Stimulated activated CD4-positive, alpha-beta T cell treated with anti-CD3 and anti-CD28 coated beads, Interleukin-2, amount 100 ng/mL, for 4 hours (primary cell): ENCODE measurements around the gene C2CD3.
A peak's percentile ranks its signal among the peaks of the same experiment; 100 is the strongest.

Experiments used
- DNase-seq: peaks from one replicate; pipeline ENCODE4 v3.0.0-alpha.2; 2020; ENCODE audit warnings: low read depth

C2CD3 gene

DNA sequence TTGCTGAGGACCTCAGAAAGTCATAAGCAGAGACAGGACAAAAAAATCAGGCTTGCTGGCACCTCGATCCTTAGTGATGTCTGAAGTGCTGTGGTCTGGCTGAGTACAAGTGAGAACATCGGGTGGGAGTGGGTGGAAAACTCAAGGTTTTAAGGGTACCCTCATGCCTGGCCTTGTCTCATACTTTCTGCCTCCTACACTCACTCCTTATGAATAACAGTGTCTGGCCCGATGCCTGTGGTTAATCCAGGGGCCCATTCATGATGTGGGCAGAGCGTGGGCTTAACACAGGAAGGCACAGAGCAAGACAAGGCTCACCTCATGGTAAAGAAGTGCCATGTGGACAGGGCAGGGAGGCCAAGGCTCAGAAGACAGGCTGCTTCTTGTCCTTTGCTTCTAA lies 150.9 kb downstream of the C2CD3 start:
- DNase-seq, result peak; percentile 32

DNA sequence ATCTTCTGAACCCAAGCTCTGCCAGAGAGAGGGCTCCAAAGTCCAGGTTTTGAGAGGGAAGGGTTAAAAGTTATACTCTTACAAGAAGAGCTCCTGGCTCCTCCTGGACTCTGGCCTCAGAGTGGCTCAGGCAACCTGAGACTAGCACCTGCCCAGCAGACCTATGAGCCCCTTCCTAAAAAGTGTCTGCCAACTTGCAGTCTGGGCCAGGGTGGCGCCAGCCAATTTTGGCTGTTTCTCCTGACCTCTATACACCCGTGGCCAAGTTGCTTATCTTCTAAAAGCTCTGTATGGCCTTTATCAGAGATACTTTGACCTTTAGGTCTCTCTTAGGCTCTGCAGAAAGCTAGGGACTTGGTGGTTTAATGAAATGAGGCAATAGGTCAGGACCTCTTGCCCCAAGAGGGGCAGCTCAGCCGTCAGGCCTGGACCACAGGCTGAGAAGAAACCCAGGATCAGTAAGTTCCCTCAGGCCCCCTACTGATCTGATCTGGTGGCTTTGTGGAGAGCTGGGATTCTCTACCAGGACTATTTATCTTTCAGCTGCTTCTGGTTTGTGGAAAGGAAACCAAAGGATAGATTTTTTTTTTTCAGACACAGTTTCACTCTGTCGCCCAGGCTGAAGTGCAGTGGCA lies 151.6 kb downstream of the C2CD3 start:
- no peak for DNase-seq

DNA sequence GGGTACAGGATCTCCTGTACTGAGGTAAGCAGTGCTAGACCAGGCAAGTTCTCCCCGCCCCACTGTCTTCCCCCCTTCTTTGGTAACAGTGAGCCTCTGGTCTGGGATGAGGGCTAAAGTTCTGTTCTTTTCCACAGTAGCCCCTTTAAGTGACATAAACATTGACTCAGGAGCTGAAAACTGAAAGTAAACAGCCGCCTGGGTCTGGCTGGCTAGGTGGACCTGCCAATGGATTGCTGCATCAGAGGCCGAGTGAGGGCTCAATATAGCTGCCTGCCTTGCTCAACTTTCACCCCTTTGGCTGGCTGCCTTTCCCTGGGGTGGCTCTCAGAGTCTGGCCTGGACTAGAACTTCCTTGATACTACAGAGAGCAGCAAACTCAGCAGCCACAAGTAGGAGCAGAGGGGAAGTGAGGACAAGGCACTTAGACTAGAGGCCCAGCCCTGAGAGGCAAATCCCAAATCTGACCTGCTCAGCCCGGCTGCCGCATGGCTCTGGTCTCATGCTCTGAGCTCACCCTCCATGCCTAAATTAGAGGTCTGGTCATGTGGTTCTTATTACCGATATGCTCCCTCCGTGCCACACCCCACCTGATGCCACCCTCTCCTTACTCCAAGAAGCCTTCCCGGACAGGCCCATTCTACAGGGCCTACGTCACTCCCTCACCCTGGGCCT lies 152.3 kb downstream of the C2CD3 start:
- DNase-seq, result no peak

DNA sequence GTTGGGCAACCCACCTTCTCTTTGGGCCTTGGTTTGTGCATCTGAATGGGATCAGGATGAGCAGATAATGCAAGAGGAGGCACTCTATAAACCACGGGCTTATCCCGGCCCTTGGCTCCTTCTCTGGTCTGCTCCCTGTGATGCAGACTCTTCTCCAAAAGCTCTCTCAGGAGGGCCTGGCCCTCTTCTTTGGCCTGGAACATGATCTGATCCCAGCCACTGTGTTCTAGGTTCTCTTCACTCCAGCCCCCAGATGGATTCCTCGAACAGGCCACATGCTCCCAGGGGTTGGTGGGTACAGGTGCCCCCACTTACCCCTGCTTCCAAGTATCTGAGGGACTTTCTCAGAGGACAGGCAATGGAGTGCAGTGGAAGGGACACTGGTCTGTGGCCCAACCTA lies 153.2 kb downstream of the C2CD3 start:
- no peak for DNase-seq

DNA sequence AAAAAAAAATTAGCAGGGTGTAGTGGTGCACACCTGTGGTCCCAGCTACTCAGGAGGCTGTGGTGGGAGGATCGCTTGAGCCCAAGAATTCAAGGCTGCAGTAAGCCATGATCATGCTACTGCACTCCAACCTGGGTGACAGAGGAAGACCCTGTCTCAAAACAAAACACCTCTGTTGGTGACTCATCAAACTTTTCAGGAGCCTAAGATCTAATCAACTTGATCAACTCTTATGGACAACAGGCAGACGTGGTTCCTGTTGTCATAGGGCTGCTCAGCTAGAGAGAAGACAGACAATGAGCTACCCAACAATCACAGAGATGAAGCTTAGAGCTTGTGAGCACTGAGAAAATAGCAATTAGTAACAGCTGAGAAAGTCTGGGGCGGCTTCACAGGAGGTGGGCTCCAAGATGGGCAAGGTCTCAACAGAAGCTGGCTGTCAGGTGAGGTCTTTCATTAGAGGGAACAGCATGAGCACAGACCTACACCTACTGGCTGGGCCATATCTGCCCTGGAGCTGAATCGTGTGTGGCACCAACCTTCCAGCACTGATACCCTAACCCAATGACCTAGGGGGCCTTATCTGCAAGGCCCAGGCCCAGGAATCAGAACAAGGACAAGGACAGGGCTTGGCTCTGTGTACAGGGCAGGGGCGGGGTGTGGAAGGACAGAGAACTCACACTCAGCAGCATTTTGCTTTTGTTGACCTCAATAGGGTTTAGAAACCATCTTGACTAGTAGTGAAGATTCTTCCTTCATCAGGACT lies 154.7 kb downstream of the C2CD3 start:
- no peak for DNase-seq

DNA sequence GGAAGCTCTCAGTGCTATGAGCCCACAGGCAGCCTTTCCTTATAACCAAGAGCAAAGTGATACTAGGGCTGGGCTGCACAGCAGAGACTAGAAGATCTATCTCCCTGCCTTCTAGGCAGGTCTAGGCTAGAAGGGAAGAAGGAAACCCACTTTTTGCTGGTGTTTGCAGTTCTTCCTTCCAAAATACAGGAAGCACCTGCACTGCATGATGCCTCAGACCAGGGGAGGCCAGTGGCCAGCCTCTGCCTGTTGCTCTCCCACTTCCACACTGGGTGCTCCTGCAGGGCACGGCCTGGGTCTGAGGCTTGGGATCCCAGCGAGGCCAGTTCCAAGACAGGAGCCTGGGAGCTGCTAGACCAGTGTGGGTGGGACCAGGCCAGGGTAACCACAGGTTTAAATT lies 155.9 kb downstream of the C2CD3 start:
- no peak for DNase-seq

DNA sequence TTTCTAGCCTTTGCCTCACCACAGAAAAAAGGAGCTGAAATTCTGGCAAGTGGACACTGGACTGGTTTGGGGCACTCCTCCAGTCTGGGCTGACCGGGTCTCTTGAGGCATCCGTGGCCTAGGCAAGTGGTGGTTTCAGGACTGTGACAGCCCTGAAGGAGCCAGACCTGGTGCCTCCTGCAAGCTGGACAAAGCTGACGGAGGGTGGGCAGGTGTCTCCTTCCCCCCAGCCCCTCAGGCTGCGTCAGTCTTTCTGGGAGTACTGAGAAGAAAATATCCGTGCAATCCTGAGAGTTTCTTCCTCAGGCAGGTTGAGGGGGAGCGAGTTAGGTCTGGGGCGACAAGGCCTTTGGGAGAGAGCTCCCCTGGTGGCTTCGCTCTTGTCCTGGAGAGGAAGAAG lies 157.7 kb downstream of the C2CD3 start:
- DNase-seq, result no peak

DNA sequence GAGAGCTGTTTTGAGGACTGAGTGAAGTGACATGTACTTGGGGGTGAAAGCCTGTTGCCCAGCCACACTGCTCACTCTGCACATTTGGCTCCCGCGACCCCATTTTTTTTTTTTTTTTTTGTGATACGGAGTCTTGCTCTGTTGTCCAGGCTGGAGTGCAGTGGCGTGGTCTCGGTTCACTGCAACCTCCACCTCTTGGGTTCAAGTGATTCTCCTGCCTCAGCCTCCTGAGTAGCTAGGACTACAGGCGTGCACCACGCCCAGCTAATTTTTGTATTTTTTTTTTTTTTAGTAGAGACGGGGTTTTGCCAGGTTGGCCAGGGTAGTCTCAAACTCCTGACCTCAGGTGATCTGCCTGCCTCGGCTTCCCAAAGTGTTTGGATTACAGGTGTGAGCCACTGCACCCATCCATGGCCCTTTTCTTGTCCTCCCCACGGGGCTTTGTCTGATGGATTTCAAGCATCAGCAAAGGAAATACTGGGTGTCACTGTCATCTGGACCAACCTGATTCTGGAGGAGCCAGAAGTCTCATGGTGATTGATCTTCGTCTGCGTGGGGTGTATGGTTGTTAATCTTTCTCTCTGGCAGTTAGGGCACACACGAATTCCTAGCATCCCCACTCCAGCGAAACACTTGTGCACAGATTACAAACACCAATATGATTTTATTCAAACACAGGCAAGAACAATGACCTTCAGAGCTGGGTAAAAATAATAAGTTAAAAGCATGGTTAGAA lies 158.6 kb downstream of the C2CD3 start:
- no peak for DNase-seq

DNA sequence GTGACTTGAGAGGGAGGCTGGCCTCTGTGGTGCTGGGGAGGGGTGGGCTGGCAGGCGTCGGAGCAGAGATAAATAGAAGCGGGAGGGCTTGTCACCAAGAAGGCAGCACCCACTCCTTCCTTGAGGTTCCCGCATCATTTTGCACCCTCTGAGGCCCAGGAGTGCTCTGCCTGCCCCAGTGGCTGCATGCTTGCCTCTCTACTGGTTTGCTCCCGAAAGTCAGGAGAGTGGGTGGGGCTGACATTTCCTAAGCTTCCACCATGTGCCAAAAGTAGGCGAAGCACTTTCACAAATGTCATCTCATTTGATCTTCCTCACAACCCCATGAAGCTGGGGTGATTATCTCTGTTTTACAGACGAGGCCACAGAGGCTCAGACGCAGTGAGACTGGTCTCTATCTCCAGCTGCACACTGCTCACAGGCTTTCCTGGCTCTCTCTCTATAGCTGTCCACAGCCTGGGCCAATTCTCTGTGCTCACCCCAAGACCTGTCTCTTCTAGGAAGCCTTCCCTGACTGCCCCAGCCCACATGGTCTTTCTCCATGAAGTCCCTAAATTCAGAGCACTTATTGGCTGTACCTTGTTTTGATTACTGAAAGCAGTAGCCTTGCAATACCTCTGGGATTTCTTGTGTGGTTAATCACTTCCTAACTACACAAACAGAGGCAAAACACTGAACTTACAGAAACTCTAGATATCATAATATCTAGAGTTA lies 159.3 kb downstream of the C2CD3 start:
- DNase-seq, result no peak

DNA sequence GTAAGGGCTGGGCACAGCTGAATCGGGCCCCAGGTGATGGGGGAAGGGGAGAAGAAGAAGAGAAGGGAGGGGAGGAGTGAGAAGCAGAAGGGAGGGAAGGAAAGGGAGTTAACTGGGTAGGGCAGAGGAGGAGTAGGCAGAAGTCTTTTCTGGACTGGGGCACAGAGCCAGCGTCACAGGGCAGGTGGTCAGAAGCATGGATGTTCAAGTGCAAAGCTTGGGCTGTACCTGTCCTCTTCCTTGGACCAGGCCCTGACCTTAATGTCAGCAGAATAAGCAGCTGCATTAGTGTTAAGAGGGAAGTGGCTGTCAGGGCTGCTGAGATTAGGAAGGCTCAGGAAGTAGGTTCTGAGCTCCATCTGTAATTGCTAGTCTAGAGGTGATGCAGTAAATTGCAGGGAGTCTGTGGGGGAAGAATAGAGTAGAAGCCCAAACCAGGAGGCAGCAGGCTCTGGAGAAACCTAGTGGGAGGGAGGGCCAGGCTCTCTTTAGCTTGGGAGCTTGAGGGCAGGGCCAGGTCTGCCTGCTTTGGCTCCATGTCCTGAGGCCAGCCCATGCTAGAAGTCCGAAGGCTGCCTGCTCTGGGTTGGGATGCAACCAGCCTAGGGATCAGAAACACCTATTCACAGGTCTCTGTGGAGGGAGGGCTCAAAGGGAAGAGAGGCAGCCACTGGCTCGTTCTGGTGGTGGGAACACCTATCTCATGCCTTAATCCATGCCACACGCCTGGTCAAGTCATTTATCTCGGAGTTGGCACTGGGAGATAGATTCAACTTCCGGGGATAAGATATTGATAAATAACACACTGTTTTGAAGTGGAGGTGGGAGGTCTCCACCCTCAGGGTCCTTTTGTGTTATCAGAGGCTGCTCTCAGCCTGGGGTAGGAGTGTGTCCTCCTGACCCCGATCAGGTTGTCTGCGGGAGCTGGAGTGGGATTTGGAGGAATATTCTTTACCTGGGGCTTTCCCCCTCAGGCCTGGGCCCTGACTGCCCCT lies 160.2 kb downstream of the C2CD3 start:
- no peak for DNase-seq

DNA sequence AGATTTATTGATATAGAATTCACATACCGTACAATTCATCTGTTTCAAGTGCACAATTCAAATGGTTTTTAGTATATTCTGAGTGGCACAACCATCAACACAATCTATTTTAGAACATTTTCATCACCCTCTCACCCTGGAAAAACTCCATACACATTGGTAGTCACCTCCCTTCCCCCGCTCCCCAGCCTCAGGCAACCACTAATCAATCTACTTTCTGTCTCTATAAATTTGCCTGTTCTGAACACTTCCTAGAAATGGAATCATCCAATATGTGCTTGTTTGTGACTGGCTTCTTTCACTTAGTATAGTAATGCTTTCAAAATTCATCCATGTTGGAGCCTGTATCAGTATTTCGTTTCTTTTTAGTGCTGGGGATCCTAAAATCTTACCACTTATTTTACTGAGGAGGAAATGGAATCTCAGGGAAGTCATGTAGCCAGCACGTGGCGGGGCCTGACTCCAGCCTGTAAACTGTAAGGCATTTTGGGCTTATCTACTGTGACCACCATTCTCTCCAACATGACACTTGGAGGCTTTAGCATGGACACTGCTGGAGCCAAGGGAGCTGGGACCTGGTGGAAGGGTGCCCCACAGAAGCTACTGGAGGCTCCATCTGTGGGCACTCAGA lies 161.0 kb downstream of the C2CD3 start:
- no peak for DNase-seq

DNA sequence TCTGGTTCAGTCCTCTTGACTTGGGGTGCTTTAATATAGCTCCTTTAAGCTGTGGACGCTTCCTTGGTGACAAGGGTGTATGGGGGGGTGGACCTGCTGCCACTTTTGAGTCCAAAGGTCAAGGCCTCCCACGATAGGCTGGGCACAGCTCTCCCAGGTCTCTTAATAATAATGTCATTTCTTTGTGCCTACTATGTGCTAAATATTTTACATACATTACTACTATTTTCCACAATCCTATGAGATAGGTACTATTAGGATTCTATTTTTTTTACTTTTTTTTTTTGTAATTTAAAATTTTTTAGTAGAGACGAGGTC lies 161.6 kb downstream of the C2CD3 start:
- DNase-seq, result no peak

DNA sequence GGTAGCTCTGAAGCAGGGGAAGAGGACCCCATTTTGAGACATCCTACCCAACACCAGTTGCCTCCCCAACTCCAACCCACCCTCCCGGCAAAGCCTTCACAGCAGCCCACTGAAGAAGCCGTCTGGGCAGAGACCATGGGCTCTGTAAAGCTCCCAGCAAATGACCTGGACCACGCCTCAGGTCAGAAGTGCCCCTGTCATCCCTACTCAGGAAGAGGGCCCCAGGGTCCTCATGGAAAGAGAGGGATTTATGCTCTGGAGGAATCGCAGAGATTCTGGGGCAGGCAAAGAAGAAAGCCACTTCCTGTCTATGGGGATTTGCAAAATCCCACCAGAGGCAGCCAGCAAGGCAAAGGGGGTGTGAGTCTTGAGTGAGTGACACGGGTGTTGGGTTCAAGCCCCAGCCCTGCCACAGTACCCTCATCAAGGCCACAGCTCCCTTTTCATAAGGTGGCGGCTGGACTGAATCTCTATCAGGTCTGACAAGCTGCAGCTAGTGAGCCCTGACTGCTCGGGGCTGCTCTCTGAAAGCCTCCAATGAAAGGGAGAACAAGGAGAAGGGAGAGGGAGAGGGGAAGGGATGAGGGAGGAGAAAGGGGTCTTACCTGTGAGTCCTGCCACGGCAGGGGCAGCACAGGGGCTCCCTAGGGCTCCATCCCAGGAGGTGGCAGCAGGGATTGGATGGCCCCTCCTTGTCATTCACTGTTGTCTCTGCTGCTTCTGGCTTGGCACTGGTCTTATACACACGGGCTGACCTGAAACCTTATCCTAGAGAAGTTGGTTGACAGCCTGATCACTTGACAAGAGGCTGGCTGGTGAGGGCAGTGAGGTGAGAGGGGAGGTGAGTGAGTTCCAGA lies 162.2 kb downstream of the C2CD3 start, which contains the start of gene UCP3:
TSS of gene UCP3 (minus strand) at position 713 of the 857 bp plus-strand sequence. CDS start 2,043 bp downstream, outside the sequence.
- no peak for DNase-seq

DNA sequence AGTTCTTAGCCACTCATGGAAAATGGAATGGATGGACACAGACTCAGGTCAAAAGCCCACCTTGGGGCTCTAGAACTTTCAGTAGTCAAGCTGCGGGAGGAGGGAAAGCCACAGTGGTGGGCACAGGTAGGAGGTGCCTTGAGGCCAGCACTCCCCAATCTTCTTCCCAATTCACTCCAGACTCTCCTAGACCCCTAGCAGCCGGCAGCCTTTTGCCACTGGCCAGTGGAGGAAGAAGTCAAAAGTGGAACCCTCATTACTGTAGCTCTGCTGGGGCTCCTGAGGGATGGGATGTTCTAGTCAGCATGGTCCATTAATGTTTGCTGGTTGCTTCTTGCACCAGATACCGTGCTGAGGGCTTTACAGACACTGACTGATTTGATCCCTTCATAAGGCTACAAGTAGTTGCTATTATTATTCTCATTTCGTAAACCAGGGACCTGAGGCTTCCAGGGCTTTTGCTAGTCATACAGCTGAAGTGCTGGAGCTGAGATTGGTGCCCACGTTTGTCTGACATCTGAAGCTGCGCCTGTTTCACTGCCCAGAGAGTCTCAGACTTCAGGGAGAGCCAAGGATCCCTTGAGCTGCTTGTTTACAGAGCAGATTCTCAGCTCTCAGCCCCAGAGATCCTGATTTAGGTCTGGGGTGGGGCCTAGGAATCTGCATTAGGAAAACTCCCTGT lies 163.0 kb downstream of the C2CD3 start:
- no peak for DNase-seq

DNA sequence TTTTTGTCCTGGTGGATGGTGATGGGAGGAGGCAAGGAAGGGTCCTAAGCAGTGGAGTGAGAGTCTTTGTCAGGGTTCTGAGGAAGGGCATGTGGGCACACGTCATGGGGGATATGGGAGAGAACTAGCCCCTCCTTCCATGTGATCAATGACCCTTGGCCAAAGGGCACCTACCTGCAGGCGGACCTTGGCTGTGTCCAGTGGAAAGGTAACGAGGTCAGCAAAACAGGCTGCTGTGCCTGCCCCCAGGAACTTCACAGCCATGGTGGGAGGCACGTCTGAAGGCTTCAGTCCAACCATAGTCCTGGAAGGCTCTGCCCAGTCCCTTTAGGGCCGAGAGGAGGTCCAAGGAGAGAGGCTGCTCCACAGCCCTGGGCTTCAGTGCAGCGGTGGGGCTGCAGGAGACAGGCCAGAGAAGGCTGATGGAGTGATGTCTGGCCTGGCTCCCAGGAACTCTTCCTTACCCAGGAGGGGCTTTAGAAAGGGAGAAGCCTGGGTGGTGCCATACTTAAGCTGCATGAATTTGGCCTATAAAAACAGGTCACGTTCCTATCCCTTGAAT lies 164.0 kb downstream of the C2CD3 start:
- no peak for DNase-seq

DNA sequence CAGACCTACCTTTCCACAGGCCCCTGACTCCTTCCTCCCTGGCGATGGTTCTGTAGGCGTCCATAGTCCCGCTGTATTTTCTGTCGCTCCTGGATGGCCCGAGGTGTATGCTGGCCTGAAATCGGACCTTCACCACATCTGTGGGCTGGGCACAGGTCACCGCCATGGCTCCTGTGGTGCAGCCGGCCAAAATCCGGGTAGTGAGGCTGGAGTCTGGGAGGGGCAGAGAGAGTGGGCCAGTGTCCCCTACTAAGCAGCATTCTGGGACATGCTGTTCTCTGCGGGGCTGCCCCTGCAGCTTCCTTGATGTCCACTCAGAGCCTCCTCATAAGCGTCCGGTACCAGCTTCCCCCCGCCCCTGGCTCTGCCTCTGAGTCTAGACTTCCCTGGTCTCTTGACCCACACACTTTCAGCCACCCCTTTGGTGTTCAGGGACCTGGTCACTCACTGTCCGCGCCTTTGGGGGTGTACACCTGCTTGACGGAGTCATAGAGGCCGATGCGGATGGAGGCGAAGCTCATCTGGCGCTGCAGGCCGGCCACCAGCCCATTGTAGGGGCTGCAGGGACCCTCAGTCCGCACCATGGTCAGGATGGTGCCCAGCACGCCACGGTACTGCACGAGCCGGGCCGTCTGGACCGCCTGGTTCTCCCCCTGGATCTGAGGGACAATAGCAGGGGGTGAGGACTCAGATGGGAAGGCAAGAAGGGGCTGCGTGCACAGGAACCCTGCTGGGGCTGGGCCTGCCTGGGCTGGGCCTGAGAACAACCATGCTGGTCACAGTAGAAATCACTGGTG lies 164.9 kb downstream of the C2CD3 start:
- no peak for DNase-seq
